Fibroblast of pulmonary artery (primary cell): ENCODE data around the gene SSNA1.
A peak's percentile ranks its signal among the peaks of the same experiment; 100 is the strongest.

Experiments used
- DNase-seq: peaks from one replicate; pipeline ENCODE4 v3.0.0-alpha.2; 2010; ENCODE audit warnings: low read depth
- H3K4me3 ChIP-seq: replicated peaks from 2 replicates; pipeline ENCODE4 v1.5.1; 2011; ENCODE audit warnings: low read depth, mild to moderate bottlenecking, control low read depth, low read length, moderate library complexity
- TF ChIP-seq, protein P1 (sequence below): IDR thresholded peaks from 2 replicates; pipeline ENCODE4 v1.5.1; 2011; ENCODE audit warnings: mild to moderate bottlenecking, control low read depth, low read length, inconsistent platforms; ENCODE audit errors: missing control alignments

Gene SSNA1

DNA sequence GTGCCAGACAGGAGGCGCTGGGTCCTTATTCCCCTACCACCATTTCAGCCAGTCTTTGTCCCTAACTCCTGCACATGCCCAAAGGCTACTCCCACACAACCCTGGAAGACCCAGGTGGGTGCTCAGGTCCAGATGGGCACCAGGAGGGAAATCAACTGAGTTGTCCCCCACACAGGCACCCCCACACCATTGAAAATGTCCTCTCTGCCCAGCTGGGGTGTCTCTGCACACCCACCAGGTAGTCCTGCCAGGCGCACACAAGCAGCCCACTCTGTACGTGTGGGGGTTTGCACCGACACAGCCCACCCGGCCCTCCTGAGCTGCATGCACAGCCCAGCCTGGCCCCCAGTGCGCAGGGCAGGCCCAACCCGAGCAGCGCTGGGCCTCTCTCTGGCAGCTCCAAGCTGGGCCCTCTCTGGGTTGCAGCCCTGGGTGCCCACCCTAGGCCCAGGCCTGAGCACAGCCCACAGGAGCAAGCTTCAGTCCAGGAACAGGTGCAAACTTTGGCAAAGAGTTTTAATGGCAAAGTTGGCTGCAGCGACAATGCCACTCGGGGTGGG is 31.4 kb downstream of the SSNA1 start:
- TF ChIP-seq, protein P1, sequence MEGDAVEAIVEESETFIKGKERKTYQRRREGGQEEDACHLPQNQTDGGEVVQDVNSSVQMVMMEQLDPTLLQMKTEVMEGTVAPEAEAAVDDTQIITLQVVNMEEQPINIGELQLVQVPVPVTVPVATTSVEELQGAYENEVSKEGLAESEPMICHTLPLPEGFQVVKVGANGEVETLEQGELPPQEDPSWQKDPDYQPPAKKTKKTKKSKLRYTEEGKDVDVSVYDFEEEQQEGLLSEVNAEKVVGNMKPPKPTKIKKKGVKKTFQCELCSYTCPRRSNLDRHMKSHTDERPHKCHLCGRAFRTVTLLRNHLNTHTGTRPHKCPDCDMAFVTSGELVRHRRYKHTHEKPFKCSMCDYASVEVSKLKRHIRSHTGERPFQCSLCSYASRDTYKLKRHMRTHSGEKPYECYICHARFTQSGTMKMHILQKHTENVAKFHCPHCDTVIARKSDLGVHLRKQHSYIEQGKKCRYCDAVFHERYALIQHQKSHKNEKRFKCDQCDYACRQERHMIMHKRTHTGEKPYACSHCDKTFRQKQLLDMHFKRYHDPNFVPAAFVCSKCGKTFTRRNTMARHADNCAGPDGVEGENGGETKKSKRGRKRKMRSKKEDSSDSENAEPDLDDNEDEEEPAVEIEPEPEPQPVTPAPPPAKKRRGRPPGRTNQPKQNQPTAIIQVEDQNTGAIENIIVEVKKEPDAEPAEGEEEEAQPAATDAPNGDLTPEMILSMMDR, result no peak
- no peak for DNase-seq
- H3K4me3 ChIP-seq, result no peak overlapping the region

DNA sequence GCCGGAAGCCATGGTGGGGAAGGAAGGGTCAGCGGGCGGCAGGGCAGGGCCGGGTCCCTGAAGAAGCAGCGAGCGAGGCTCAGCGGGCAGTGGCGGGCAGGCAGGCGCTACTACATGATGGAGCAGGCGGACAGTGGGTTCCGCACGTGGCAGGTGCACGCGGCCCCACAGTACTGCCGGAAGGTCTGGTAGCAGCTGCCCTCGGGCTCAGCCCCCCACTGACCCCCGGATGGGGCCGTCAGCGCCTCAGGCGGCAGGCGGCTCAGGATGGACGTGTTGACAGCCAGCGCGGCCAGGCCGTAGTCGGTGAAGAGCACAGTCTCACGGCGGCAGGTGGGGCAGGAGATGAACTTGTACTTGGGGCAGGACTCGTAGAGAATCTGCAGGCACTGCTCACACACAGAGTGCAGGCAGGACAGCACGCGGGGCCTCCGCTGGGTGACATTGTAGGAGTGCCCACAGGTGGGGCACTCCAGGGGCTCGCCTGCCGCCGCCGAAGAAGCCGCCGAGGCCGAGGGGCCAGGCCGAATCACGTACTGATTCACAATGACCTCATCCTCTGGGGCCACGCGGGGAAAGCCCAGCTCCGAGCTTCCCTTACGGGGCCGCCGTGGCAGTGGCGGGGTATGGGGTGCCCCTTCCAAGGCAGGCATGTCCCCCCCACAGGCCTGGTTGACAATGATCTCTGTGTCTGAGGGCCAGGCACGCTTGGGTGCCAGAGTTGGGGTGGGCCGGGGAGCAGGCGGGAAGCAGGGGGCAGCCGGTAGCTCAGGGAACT is 32.0 kb downstream of the SSNA1 start:
- no peak for DNase-seq
- no peak overlapping the region for H3K4me3 ChIP-seq
- TF ChIP-seq, protein P1, result no peak

DNA sequence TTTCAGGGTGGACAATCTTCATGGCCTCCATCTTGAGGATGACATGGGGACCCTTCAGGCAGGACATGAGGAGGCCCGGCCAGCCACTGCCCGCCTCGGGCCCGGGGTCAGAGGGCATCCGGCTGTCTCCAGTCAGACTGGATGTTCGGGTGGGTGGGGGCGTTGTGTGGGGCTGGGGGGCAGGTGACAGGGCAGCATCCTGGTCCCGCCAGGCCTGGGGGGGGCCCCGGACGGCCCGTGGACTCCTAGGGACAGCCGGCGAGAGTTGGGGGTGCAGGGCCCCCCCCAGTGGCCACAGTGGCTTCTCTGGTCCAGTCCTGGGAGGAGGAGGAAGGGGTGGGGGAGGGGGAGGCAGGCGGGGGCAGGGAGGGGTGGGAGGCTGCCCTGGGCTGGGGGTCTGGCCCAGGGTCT is 32.6 kb downstream of the SSNA1 start:
- TF ChIP-seq, protein P1, result no peak
- no peak overlapping the region for H3K4me3 ChIP-seq
- DNase-seq, result no peak

DNA sequence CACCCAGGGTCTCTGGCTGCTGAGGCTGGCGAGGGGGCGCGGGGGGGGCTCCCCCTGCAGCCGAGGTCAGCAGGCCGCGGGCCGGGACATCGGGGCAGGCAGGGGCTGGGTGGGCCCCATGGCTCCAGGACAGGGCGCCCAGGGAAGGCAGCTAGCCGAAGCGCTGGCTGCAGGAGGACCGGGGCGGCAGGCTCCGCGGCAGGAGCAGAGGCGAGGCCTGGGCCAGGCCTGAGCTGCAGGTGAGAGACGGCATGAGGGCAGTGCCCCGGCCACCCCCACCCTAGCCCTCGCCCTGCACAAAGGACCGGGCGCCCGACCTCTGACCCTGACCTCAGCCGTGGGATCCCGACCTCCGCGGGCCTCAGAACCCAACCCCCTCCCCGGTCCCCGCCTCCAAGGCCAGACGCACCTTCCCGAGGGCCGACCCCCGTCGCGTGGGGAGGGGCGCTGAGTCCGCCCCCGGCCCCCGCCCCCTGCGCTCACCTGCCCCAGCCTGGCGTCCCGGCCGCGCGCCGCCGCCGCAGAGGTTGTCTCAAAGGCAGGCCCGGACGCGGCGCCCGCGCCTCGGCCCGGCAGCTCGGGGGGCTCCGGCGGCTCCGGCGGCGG is 33.1 kb downstream of the SSNA1 start:
- DNase-seq, result no peak
- TF ChIP-seq, protein P1, result no peak
- H3K4me3 ChIP-seq, result no peak overlapping the region

DNA sequence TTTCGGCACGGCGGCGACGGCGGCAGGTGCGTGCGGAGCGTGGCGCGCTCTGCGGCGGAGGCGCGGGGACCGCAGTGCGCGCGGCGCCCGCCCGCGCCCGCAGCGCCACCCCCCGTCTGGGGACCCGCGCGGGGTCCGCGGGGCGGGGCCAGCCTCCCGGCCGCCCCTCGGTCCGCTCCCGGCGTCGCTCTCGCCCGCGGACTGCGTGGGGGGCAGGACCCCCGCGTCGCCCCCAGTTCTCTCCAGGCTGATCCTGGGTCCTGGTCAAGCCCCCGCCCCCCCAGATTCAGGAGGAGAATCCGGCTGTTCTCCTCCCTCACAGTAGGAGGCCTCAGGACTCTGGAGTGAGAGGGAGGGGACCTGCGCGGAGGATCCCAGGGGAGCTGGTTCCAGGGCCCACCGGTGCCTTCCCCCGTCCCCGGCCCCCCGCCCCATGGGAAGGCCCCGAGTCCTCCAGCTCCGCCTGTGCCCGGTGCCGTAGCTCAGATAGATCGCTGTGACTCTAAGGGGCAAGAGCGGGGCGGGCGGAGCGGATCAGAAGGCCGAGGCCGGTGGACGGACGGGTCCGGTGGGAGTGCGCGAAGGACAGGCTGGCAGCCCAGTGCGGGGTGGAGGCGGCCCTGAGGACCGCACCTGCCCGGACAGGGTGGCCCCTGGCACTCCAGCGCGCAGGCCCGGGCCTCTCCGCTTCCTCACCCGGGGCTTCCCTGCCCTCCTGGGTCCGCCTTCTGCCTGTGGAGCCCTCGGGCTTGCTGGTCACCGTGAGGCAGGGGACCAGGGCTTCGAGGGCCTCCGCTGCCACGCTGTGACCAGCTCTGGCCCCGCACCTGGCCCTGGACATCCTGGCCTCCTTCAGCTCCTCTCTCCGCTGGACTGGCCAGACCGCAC is 34.0 kb downstream of the SSNA1 start, which contains the start of gene RNF208:
TSS of gene RNF208 (minus strand) at position 51 of the 888 bp plus-strand sequence. CDS start 1,028 bp downstream, outside the sequence.
- TF ChIP-seq, protein P1, result no peak
- H3K4me3 ChIP-seq, result peak within 1 kb of the TSS; percentile 48
- no peak for DNase-seq

DNA sequence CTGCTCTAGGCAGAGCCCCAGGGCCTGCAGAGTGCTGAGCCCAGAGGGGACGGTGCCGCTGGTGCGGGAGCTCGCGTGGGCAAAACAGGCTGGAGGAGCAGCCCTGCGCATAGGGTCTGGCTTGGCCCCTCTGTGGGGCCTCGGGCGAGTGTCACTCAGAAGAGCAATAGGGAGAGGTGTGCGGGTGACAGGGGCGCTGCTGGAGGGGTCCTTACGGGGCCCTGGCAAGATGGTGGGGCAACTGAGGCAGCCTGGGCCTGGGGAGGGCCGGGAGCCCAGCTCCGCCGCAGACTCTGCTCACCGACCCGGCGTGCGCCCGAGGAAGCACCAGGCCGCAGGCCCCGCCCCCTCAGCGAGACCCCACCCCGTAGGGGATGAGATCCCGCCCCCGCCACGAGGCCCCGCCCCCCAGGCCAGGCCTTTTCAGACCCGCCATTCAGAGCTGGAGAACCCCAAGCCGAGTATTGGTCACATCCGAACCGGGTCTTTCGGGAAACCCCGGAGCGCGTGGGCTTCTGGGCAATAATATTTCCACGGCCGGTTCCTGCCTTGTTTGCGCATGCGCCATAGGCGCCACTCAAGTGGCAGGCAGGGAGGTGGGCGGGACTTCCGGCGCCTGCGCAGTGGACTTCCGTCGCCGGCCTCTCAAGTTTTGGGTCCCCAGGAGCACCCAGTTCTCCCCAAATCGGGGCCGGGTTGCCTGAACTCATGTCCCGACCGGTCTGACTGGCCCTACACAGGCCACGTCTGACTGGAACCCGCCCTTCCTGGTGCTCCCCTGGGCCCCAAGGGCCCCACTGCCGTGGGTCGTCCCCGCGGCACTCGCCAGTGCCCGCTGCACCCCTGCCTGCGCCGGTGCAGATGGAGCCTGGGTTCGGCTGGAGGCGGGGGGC is 34.8 kb downstream of the SSNA1 start:
- DNase-seq, result peak; percentile 99
- peak overlapping the region; percentile 84 for H3K4me3 ChIP-seq
- TF ChIP-seq, protein P1, result no peak
